Cardiac fibroblast (primary cell): ENCODE data around the gene DIAPH3.
A peak's percentile ranks its signal among the peaks of the same experiment; 100 is the strongest.

Experiments used
- DNase-seq, 2 donors: peaks; one replicate each; pipeline versions ENCODE4 v3.0.0 to v3.0.0-alpha.2; 2010; ENCODE audit warnings: low read depth in 2 of 2
- H3K4me3 ChIP-seq, 2 donors: replicated peaks in 1 of 2; 1 replicate in 1 of 2; 2 replicates in 1 of 2; pipeline ENCODE4 v1.5.1; 2011; ENCODE audit warnings: low read depth in 2 of 2, low read length in 2 of 2, mild to moderate bottlenecking in 2 of 2, moderate library complexity in 1 of 2
- CTCF ChIP-seq: IDR thresholded peaks from one replicate; pipeline ENCODE4 v1.5.1; 2011; ENCODE audit warnings: low read depth, mild to moderate bottlenecking, low read length, inconsistent platforms

Gene DIAPH3

GRCh38 chr13:59755632-59756290, 408.0 kb downstream of the DIAPH3 start:
- TF ChIP-seq CTCF, result no peak
- no peak overlapping the region for H3K4me3 ChIP-seq
- peak in 1 of 2 donors; percentile 38 for DNase-seq

- DNase-seq, result no peak
- no peak for TF ChIP-seq CTCF
- H3K4me3 ChIP-seq, result no peak overlapping the region
Measured at GRCh38 chr13:59754411-59754810, 409.3 kb downstream of the DIAPH3 start.

- H3K4me3 ChIP-seq, result no peak overlapping the region
- peak; percentile 58 to 79 for DNase-seq
- no peak for TF ChIP-seq CTCF
Measured at GRCh38 chr13:59750860-59751259, 412.9 kb downstream of the DIAPH3 start.

- DNase-seq, result no peak
- no peak overlapping the region for H3K4me3 ChIP-seq
- no peak for TF ChIP-seq CTCF
Measured at GRCh38 chr13:59748046-59748445, 415.7 kb downstream of the DIAPH3 start.

- no peak for DNase-seq
- H3K4me3 ChIP-seq, result no peak overlapping the region
- no peak for TF ChIP-seq CTCF
Measured at GRCh38 chr13:59747529-59747928, 416.2 kb downstream of the DIAPH3 start.

GRCh38 chr13:59746291-59746962, 417.3 kb downstream of the DIAPH3 start:
- no peak overlapping the region for H3K4me3 ChIP-seq
- no peak for TF ChIP-seq CTCF
- DNase-seq, result peak; percentile 22 to 75
